Fibroblast of mammary gland (primary cell): ENCODE results near the gene FNDC4.
"Not testable (repeated sequence)": the region's sequence is repeated elsewhere in the genome, so short reads cannot be mapped to it uniquely, and the experiment has no call there.

ENCODE experiments used
- DNase-seq: peaks from one replicate; pipeline ENCODE4 v3.0.0-alpha.2; 2010; ENCODE audit warnings: low read depth
- H3K4me3 ChIP-seq: 2 replicates; pipeline ENCODE4 v1.5.1; 2011; ENCODE audit warnings: low read depth, mild to moderate bottlenecking, low read length, moderate library complexity; ENCODE audit not compliant: control insufficient read depth
- CTCF ChIP-seq: conservative IDR thresholded peaks from 2 replicates; pipeline ENCODE4 v1.5.1; 2011; ENCODE audit warnings: low read depth, low read length, inconsistent platforms; ENCODE audit not compliant: control insufficient read depth, insufficient read depth

The FNDC4 gene

GRCh38 chr2:27494944-27495554 lies at the start of gene FNDC4:
Gene FNDC4 (minus strand): TSS chr2:27495200. CDS start chr2:27494679, 521 bp downstream.
- no peak for TF ChIP-seq CTCF
- DNase-seq = no peak
- H3K4me3 ChIP-seq = peak within 1 kb of the TSS; percentile 61

- TF ChIP-seq CTCF = no peak
- H3K4me3 ChIP-seq = no peak overlapping the region
- no peak for DNase-seq
Measured at GRCh38 chr2:27544143-27544821, 49.3 kb upstream of the FNDC4 start.

- DNase-seq, H3K4me3 ChIP-seq: not testable (repeated sequence)
Measured at GRCh38 chr2:27539649-27540048, 44.6 kb upstream of the FNDC4 start.

- DNase-seq, H3K4me3 ChIP-seq: not testable (repeated sequence)
Measured at GRCh38 chr2:27538839-27539450, 43.9 kb upstream of the FNDC4 start.

- H3K4me3 ChIP-seq = no peak overlapping the region
- no peak for DNase-seq
- TF ChIP-seq CTCF = no peak
Measured at GRCh38 chr2:27537287-27537686, 42.3 kb upstream of the FNDC4 start.

- TF ChIP-seq CTCF = no peak
- DNase-seq = no peak
- H3K4me3 ChIP-seq = no peak overlapping the region
Measured at GRCh38 chr2:27531983-27532382, 37.0 kb upstream of the FNDC4 start.

- no peak overlapping the region for H3K4me3 ChIP-seq
- no peak for DNase-seq
- TF ChIP-seq CTCF = no peak
Measured at GRCh38 chr2:27527182-27527581, 32.2 kb upstream of the FNDC4 start.
